Measurements from ENCODE around the gene PCNT. TPM values are rescaled to one million over a fixed set of nuclear protein-coding genes. Genes with fewer than 3 reads are reported as not detected.

The PCNT gene
- total RNA-seq, 3 donors from 2014 or later = 25.2 to 31.0 (median 28.5) TPM

DNA sequence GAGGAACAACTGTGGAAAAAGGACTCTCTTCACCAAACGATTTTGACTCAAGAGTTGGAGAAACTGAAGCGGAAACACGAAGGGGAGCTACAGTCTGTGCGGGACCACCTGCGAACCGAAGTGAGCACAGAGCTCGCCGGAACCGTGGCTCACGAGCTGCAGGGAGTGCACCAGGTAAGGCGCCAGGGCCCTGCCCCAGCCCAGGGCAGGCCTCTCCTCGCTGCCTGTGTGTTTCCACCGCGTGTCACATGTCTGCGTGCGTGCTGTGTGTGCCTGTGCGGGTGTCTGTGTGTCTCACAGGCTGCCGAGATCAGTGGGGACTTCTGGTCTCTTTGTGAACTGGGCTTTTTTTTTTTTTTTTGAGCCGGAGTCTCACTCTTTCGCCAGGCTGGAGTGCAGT is 43.0 kb downstream of the PCNT start:
- Histone ChIP-seq H3K4me1 (no peaks in the 10 kb centered on the region), H3K9me3 (no peaks in the 10 kb centered on the region), H3K27me3 (no peaks in the 10 kb centered on the region), H3K4me3 (no peak overlapping the region), H3K27ac (no peak overlapping the region), H3K36me3 (no peaks in the 10 kb centered on the region)
- no peak for DNase-seq (ENCODE audit: low spot score in 2 of 2)
- intact Hi-C loops (cut with DNase I; ENCODE audit: low total_unique reads) = no loop called here
- TF ChIP-seq, protein P1, sequence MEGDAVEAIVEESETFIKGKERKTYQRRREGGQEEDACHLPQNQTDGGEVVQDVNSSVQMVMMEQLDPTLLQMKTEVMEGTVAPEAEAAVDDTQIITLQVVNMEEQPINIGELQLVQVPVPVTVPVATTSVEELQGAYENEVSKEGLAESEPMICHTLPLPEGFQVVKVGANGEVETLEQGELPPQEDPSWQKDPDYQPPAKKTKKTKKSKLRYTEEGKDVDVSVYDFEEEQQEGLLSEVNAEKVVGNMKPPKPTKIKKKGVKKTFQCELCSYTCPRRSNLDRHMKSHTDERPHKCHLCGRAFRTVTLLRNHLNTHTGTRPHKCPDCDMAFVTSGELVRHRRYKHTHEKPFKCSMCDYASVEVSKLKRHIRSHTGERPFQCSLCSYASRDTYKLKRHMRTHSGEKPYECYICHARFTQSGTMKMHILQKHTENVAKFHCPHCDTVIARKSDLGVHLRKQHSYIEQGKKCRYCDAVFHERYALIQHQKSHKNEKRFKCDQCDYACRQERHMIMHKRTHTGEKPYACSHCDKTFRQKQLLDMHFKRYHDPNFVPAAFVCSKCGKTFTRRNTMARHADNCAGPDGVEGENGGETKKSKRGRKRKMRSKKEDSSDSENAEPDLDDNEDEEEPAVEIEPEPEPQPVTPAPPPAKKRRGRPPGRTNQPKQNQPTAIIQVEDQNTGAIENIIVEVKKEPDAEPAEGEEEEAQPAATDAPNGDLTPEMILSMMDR (IDR thresholded peaks at IDR 0.05) = no peak
- TF ChIP-seq POLR2AphosphoS5 (IDR thresholded peaks at IDR 0.05) = no peak
- TF ChIP-seq POLR2A (IDR thresholded peaks at IDR 0.05) = no peak

DNA sequence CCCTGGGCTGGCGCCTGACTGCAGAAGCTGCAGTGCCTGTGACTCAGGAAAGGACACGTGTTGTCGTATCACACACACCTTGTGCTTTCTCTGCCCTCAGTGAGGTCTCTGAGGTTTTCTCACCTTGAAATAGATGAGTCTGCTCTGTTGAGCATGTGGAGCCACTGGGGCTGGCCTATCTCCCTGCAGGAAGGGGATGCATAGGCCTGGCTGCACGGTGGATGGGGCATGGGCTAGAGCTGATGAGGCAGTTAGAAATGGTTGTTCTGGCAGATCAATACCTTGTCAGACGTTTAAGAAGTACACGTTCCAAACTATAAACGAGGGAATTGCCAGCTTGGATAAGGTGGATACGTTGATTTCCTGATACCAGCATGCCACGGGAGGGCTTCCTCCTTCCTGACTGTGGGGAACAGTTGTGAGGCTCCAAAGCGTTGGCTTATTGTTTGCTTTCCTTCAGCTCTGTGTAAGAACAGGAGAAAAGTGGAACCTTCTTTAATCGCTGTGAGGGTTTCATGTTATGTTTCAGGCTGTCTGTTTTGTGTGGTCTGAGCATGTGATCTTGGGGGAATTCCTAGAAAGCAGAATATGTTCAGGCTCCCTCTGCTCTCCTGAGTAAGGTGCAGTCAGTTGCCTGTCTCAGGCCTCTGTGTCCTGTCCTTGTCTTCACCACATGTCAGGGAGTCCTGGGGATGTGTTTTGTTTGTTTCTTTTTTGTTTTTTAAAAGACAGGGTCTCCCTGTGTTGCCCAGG is 44.8 kb downstream of the PCNT start:
- Histone ChIP-seq H3K9me3 (no peaks in the 10 kb centered on the region), H3K4me3 (no peak overlapping the region), H3K36me3 (no peaks in the 10 kb centered on the region), H3K4me1 (no peaks in the 10 kb centered on the region), H3K27me3 (no peaks in the 10 kb centered on the region), H3K27ac (no peak overlapping the region)
- DNase-seq (ENCODE audit: low spot score in 2 of 2) = no peak
- TF ChIP-seq, protein P1 (IDR thresholded peaks at IDR 0.05) = no peak
- no peak for TF ChIP-seq POLR2A (IDR thresholded peaks at IDR 0.05)
- no peak for TF ChIP-seq POLR2AphosphoS5 (IDR thresholded peaks at IDR 0.05)
- intact Hi-C loops (cut with DNase I; ENCODE audit: low total_unique reads) = no loop called here

DNA sequence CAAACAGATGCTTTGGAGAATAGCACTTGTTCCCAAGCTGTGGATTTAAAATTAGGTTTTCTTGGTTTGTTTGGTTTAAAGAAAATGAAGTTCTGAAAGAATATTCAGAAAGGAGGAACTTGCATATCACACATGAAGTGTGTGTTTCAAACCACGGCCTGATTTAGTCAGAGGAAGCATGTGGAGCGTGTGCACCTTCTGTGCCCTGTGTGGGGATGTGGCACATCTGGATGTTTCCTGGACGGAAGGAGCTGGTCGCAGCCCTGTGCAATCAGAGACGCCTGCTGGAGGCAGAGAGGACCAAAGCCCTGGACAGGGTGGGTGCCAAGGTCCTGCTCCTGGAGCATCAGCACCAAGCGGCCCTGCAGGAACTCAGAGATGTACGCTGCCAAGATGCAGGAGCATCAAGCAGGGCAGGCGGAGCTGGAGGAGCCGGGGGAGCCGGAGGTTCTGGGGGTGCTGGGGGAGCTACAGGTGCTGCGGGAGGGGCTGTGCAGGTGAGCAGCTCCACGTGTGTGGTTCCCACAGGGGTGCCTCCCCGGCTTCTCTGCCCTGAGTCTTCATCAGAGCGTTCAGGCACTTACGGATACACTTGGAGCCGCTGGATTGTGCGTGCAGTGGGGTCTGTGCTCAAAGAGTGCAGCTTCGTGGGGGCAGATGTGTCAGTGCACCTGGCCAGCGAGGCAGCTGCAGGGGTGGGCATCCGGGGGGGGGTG is 45.7 kb downstream of the PCNT start:
- Histone ChIP-seq H3K9me3 (no peaks in the 10 kb centered on the region), H3K27ac (no peak overlapping the region), H3K36me3 (no peaks in the 10 kb centered on the region), H3K4me1 (no peaks in the 10 kb centered on the region), H3K27me3 (no peaks in the 10 kb centered on the region), H3K4me3 (no peak overlapping the region)
- intact Hi-C loops (cut with DNase I; ENCODE audit: low total_unique reads) = no loop called here
- no peak for TF ChIP-seq POLR2AphosphoS5 (IDR thresholded peaks at IDR 0.05)
- TF ChIP-seq, protein P1 (IDR thresholded peaks at IDR 0.05) = no peak
- TF ChIP-seq POLR2A (IDR thresholded peaks at IDR 0.05) = no peak
- DNase-seq (ENCODE audit: low spot score in 2 of 2) = no peak

DNA sequence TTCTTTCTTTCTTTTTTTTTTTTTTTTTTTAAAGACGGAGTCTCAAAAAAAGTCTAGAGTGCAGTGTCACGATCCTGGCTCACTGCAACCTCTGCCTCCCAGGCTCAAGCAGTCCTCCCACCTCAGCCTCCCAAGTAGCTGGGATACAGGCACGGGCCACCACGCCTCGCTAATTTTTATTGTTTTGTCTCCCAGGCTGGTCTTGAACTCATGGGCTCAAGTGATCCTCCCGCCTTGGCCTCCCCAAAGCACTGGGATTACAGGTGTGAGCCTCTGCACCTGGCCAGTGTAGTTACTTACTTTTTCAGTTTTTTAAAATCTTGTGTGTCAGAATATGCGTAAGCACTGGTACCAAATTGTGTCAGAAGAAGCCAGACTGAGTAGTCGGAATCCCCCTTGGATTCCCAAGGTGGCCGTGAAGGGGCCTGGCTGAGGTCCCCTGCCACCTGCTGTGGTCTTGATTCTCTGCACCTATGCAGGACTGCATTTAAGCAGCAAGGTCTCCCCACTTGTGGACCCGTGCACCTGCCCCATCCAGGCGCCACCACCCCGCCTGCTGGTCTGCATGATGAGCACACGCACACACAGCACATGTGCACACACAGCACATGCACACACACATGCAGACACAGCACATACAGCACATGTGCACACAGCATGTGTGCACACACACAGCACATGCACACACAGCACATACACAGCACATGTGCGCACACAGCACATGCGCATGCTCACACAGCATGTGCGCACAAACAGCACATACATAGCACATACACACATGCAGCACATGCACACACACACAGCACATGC is 47.5 kb downstream of the PCNT start:
- Histone ChIP-seq H3K27me3 (no peaks in the 10 kb centered on the region), H3K9me3 (no peaks in the 10 kb centered on the region), H3K4me3 (no peak overlapping the region), H3K4me1 (no peaks in the 10 kb centered on the region), H3K27ac (no peak overlapping the region), H3K36me3 (no peaks in the 10 kb centered on the region)
- TF ChIP-seq POLR2AphosphoS5 (IDR thresholded peaks at IDR 0.05) (no peak), POLR2A (IDR thresholded peaks at IDR 0.05) (no peak)
- TF ChIP-seq, protein P1 (IDR thresholded peaks at IDR 0.05) = no peak
- intact Hi-C loops (cut with DNase I; ENCODE audit: low total_unique reads) = no loop called here
- DNase-seq (ENCODE audit: low spot score in 2 of 2) = no peak

Measured in breast epithelium (tissue), 4 donors.